Measurements from ENCODE around the gene PARM1. TPM values are rescaled to one million over a fixed set of nuclear protein-coding genes. Genes with fewer than 3 reads are reported as not detected.

PARM1 gene
- total RNA-seq, 1 donor from 2014 or later, result not detected

GRCh38 chr4:74942918-74943253 lies 10.0 kb downstream of the PARM1 start:
- Histone ChIP-seq H3K4me3 (ENCODE audit: low read depth, low read length) (no peak overlapping the region), H3K27me3 (ENCODE audit: control insufficient read depth, insufficient read depth, low read length) (no peaks in the 10 kb centered on the region), H3K36me3 (ENCODE audit: control insufficient read depth, insufficient read depth, low read length) (no peaks in the 10 kb centered on the region)
- FAIRE-seq, result no peak
- DNase-seq (ENCODE audit: low read depth), result no peak
- TF ChIP-seq, protein P1, sequence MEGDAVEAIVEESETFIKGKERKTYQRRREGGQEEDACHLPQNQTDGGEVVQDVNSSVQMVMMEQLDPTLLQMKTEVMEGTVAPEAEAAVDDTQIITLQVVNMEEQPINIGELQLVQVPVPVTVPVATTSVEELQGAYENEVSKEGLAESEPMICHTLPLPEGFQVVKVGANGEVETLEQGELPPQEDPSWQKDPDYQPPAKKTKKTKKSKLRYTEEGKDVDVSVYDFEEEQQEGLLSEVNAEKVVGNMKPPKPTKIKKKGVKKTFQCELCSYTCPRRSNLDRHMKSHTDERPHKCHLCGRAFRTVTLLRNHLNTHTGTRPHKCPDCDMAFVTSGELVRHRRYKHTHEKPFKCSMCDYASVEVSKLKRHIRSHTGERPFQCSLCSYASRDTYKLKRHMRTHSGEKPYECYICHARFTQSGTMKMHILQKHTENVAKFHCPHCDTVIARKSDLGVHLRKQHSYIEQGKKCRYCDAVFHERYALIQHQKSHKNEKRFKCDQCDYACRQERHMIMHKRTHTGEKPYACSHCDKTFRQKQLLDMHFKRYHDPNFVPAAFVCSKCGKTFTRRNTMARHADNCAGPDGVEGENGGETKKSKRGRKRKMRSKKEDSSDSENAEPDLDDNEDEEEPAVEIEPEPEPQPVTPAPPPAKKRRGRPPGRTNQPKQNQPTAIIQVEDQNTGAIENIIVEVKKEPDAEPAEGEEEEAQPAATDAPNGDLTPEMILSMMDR (IDR thresholded peaks at IDR 0.05; ENCODE audit: insufficient read depth, low read length, severe bottlenecking), result no peak

GRCh38 chr4:74944354-74944793 lies 11.5 kb downstream of the PARM1 start:
- Histone ChIP-seq H3K4me3 (ENCODE audit: low read depth, low read length) (no peak overlapping the region), H3K27me3 (ENCODE audit: control insufficient read depth, insufficient read depth, low read length) (no peaks in the 10 kb centered on the region), H3K36me3 (ENCODE audit: control insufficient read depth, insufficient read depth, low read length) (no peaks in the 10 kb centered on the region)
- FAIRE-seq (no peak), DNase-seq (ENCODE audit: low read depth) (no peak)
- TF ChIP-seq, protein P1 (IDR thresholded peaks at IDR 0.05; ENCODE audit: insufficient read depth, low read length, severe bottlenecking), result no peak

DNA sequence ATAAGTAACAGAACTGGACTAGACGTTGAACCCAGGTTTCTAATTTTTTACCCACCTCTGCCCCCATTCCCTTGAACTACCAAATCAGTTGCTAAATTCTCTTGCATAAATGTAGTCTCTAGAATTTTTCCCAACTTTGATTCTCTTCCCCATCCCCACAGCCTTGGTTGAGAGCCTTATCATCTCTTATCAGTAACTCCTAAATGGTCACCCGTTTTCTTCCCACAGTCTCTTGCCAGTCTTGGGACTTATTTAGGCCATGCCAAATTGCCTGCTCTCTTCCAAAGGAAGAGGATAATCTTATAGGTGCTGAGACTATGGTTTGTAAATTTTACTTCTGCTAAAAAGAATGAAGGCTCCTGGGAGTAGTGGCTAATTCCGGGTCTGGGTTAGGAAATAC lies 13.3 kb downstream of the PARM1 start:
- FAIRE-seq, result no peak
- no peak for DNase-seq (ENCODE audit: low read depth)
- no peak overlapping the region for H3K4me3 ChIP-seq (ENCODE audit: low read depth, low read length)
- no peaks in the 10 kb centered on the region for H3K27me3 ChIP-seq (ENCODE audit: control insufficient read depth, insufficient read depth, low read length)
- no peaks in the 10 kb centered on the region for H3K36me3 ChIP-seq (ENCODE audit: control insufficient read depth, insufficient read depth, low read length)
- TF ChIP-seq, protein P1 (IDR thresholded peaks at IDR 0.05; ENCODE audit: insufficient read depth, low read length, severe bottlenecking), result no peak

- FAIRE-seq (no peak), DNase-seq (ENCODE audit: low read depth) (no peak)
- no peak overlapping the region for H3K4me3 ChIP-seq (ENCODE audit: low read depth, low read length)
- TF ChIP-seq, protein P1 (IDR thresholded peaks at IDR 0.05; ENCODE audit: insufficient read depth, low read length, severe bottlenecking), result no peak
- H3K27me3 ChIP-seq (ENCODE audit: control insufficient read depth, insufficient read depth, low read length), result no peaks in the 10 kb centered on the region
- no peaks in the 10 kb centered on the region for H3K36me3 ChIP-seq (ENCODE audit: control insufficient read depth, insufficient read depth, low read length)
Observed at GRCh38 chr4:74947798-74948197, 14.9 kb downstream of the PARM1 start.

DNA sequence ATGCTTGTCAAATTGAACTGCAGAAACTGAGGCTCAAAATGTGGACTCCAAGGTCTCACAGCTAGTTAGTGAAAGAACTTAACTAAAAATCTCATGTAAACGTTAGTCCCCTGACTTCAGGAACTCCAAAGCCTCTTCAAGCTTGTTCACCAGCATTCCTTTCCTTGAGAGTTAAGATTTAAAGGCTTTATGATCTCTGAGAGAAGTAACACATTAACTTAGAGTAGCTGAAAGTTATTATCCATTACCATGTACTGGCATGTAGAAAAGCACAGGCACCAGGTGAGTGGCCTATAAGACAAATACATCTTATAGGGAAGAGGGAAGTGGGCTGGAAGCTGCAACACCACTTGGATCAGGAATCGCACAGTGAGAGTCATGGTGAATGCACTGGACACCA lies 15.3 kb downstream of the PARM1 start:
- no peaks in the 10 kb centered on the region for H3K27me3 ChIP-seq (ENCODE audit: control insufficient read depth, insufficient read depth, low read length)
- DNase-seq (ENCODE audit: low read depth) (no peak), FAIRE-seq (no peak)
- no peaks in the 10 kb centered on the region for H3K36me3 ChIP-seq (ENCODE audit: control insufficient read depth, insufficient read depth, low read length)
- H3K4me3 ChIP-seq (ENCODE audit: low read depth, low read length), result no peak overlapping the region
- TF ChIP-seq, protein P1 (IDR thresholded peaks at IDR 0.05; ENCODE audit: insufficient read depth, low read length, severe bottlenecking), result no peak

- DNase-seq (ENCODE audit: low read depth), result peak; percentile 15
- Histone ChIP-seq H3K27me3 (ENCODE audit: control insufficient read depth, insufficient read depth, low read length) (no peaks in the 10 kb centered on the region), H3K4me3 (ENCODE audit: low read depth, low read length) (no peak overlapping the region), H3K36me3 (ENCODE audit: control insufficient read depth, insufficient read depth, low read length) (no peaks in the 10 kb centered on the region)
- FAIRE-seq, result no peak
- TF ChIP-seq, protein P1 (IDR thresholded peaks at IDR 0.05; ENCODE audit: insufficient read depth, low read length, severe bottlenecking), result no peak
Observed at GRCh38 chr4:74950200-74950599, 17.3 kb downstream of the PARM1 start.
